IPS-18a (cell line): Measurements from ENCODE around the gene RAB15.

Experiments
- H3K27ac ChIP-seq: one replicate; pipeline ENCODE4 v1.5.1; 2013; ENCODE audit warnings: low read length
- H3K27me3 ChIP-seq: one replicate; pipeline ENCODE4 v1.6.1; 2013; ENCODE audit warnings: mild to moderate bottlenecking, low read length; ENCODE audit not compliant: control insufficient read depth, insufficient read depth
- H3K36me3 ChIP-seq: one replicate; pipeline ENCODE4 v1.6.1; 2013; ENCODE audit warnings: low read depth, low read length; ENCODE audit not compliant: control insufficient read depth
- H3K4me1 ChIP-seq: one replicate; pipeline ENCODE4 v1.6.1; 2013; ENCODE audit warnings: low read depth, low read length; ENCODE audit not compliant: control insufficient read depth
- H3K4me3 ChIP-seq: one replicate; pipeline ENCODE4 v1.5.1; 2013; ENCODE audit warnings: low read length
- H3K9ac ChIP-seq: one replicate; pipeline ENCODE4 v1.6.1; 2013; ENCODE audit warnings: mild to moderate bottlenecking, low read length, moderate library complexity
- H3K9me3 ChIP-seq: one replicate; pipeline ENCODE4 v1.6.1; 2013; ENCODE audit warnings: low read depth, low read length; ENCODE audit not compliant: control insufficient read depth

The RAB15 gene

GRCh38 chr14:64930085-64930843 lies 41.9 kb downstream of the RAB15 start:
- H3K4me1 ChIP-seq: no peaks in the 10 kb centered on the region
- H3K9me3 ChIP-seq: no peaks in the 10 kb centered on the region
- H3K27ac ChIP-seq: no peak overlapping the region
- no peaks in the 10 kb centered on the region for H3K27me3 ChIP-seq
- H3K9ac ChIP-seq: no peak overlapping the region
- H3K36me3 ChIP-seq: peaks cover 55% of the 10 kb centered on the region
- H3K4me3 ChIP-seq: no peak overlapping the region

- Histone ChIP-seq H3K27me3 (no peaks in the 10 kb centered on the region), H3K9ac (no peak overlapping the region), H3K27ac (no peak overlapping the region), H3K36me3 (peaks cover 68% of the 10 kb centered on the region), H3K4me1 (no peaks in the 10 kb centered on the region), H3K9me3 (no peaks in the 10 kb centered on the region), H3K4me3 (no peak overlapping the region)
These were observed 43.1 kb downstream of the RAB15 start for GRCh38 chr14:64929014-64929359.

- Histone ChIP-seq H3K27me3 (no peaks in the 10 kb centered on the region), H3K9me3 (no peaks in the 10 kb centered on the region), H3K36me3 (peaks cover 66% of the 10 kb centered on the region), H3K4me1 (no peaks in the 10 kb centered on the region), H3K4me3 (no peak overlapping the region), H3K27ac (no peak overlapping the region), H3K9ac (no peak overlapping the region)
These were observed 43.7 kb downstream of the RAB15 start for GRCh38 chr14:64928239-64929013.

GRCh38 chr14:64927031-64927430 lies 45.1 kb downstream of the RAB15 start:
- Histone ChIP-seq H3K9ac (no peak overlapping the region), H3K27me3 (no peaks in the 10 kb centered on the region), H3K27ac (no peak overlapping the region), H3K4me1 (no peaks in the 10 kb centered on the region), H3K9me3 (no peaks in the 10 kb centered on the region), H3K36me3 (peaks cover 53% of the 10 kb centered on the region), H3K4me3 (no peak overlapping the region)

GRCh38 chr14:64926398-64926995 lies 45.6 kb downstream of the RAB15 start:
- H3K9me3 ChIP-seq: no peaks in the 10 kb centered on the region
- H3K27me3 ChIP-seq: no peaks in the 10 kb centered on the region
- H3K9ac ChIP-seq: no peak overlapping the region
- no peaks in the 10 kb centered on the region for H3K4me1 ChIP-seq
- H3K27ac ChIP-seq: no peak overlapping the region
- H3K36me3 ChIP-seq: peaks cover 49% of the 10 kb centered on the region
- H3K4me3 ChIP-seq: no peak overlapping the region

- no peak overlapping the region for H3K4me3 ChIP-seq
- no peaks in the 10 kb centered on the region for H3K27me3 ChIP-seq
- peaks cover 37% of the 10 kb centered on the region for H3K36me3 ChIP-seq
- no peaks in the 10 kb centered on the region for H3K4me1 ChIP-seq
- H3K9me3 ChIP-seq: no peaks in the 10 kb centered on the region
- no peak overlapping the region for H3K27ac ChIP-seq
- H3K9ac ChIP-seq: no peak overlapping the region
These were observed 49.1 kb downstream of the RAB15 start for GRCh38 chr14:64923015-64923414.

DNA sequence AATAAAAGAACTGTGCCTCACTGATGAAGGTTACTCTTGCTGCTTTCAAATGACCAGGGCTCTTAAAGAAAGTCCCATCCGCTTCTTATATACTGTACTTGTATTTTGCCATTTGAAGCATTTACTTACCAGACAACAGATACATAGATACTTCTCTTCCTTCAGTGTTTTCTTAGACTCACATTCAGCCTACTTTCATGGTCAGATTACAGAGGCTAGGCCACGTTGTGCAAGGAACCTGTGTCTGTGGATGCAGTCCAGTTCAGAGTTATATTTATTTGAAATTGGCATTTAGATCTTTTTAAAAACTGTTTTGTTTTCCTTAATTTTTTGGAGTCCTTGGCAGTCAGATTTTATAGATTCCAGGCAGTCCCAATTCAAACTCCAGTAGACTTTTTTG lies 51.7 kb downstream of the RAB15 start:
- H3K36me3 ChIP-seq: peaks cover 18% of the 10 kb centered on the region
- H3K4me3 ChIP-seq: no peak overlapping the region
- H3K9ac ChIP-seq: no peak overlapping the region
- H3K4me1 ChIP-seq: peaks cover 1% of the 10 kb centered on the region
- H3K27ac ChIP-seq: no peak overlapping the region
- no peaks in the 10 kb centered on the region for H3K27me3 ChIP-seq
- no peaks in the 10 kb centered on the region for H3K9me3 ChIP-seq

DNA sequence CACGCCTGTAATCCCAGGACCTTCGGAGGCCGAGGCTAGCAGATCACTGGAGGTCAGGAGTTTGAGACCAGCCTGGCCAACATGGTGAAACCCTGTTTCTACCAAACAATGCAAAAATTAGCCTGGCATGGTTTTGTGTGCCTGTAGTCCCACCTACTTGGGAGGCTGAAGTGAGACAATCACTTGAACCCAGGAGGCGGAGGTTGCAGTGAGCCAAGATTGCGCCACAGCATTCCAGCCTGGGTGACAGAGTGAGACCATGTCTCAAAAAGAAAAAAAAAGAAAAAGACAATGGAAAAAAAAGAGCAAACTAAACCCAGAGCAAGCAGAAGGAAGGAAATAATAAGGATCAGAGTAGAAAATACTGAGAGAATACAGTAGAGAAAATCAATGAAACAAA lies 52.5 kb downstream of the RAB15 start:
- H3K4me3 ChIP-seq: no peak overlapping the region
- no peak overlapping the region for H3K9ac ChIP-seq
- H3K27me3 ChIP-seq: no peaks in the 10 kb centered on the region
- peaks cover 6% of the 10 kb centered on the region for H3K4me1 ChIP-seq
- H3K9me3 ChIP-seq: no peaks in the 10 kb centered on the region
- peaks cover 10% of the 10 kb centered on the region for H3K36me3 ChIP-seq
- no peak overlapping the region for H3K27ac ChIP-seq

- Histone ChIP-seq H3K9ac (no peak overlapping the region), H3K4me3 (no peak overlapping the region), H3K4me1 (peaks cover 6% of the 10 kb centered on the region), H3K9me3 (no peaks in the 10 kb centered on the region), H3K27me3 (no peaks in the 10 kb centered on the region), H3K36me3 (peaks cover 6% of the 10 kb centered on the region), H3K27ac (no peak overlapping the region)
These were observed 52.9 kb downstream of the RAB15 start for GRCh38 chr14:64919215-64919614.

- H3K27ac ChIP-seq: no peak overlapping the region
- peaks cover 6% of the 10 kb centered on the region for H3K4me1 ChIP-seq
These were observed 53.9 kb downstream of the RAB15 start for GRCh38 chr14:64918216-64918615.

GRCh38 chr14:64915797-64916196 lies 56.3 kb downstream of the RAB15 start:
- no peak overlapping the region for H3K9ac ChIP-seq
- no peaks in the 10 kb centered on the region for H3K9me3 ChIP-seq
- no peak overlapping the region for H3K27ac ChIP-seq
- H3K4me3 ChIP-seq: peak overlapping the region; percentile 99
- H3K36me3 ChIP-seq: no peaks in the 10 kb centered on the region
- H3K27me3 ChIP-seq: no peaks in the 10 kb centered on the region
- H3K4me1 ChIP-seq: peaks cover 6% of the 10 kb centered on the region

More at GRCh38 chr14:64918216-64918615, 53.9 kb downstream of the RAB15 start:
- Histone ChIP-seq H3K9me3 (no peaks in the 10 kb centered on the region), H3K36me3 (no peaks in the 10 kb centered on the region), H3K4me3 (no peak overlapping the region), H3K9ac (no peak overlapping the region), H3K27me3 (no peaks in the 10 kb centered on the region)
